ENCODE measurements around the gene DNAAF8.

GRCh38 chr16:4691666-4692412 is 42.5 kb upstream of the DNAAF8 start:
- no peak for TF ChIP-seq CTCF (IDR thresholded peaks at IDR 0.05)
- no peak for TF ChIP-seq EP300 (IDR thresholded peaks at IDR 0.05)
- TF ChIP-seq POLR2A (IDR thresholded peaks at IDR 0.05; ENCODE audit: low read depth) = no peak

Measured in esophagus muscularis mucosa (tissue), 4 donors.